ENCODE measurements around the gene ITPR2. TPM values are rescaled to one million over a fixed set of nuclear protein-coding genes. Genes with fewer than 3 reads are reported as not detected.
"Not testable (repeated sequence)": the region's sequence is repeated elsewhere in the genome, so short reads cannot be mapped to it uniquely, and the experiment has no call there.

ITPR2 gene
- polyA plus RNA-seq, 1 of the 3 experiments (the other 2 are of a cell fraction): 2.3 TPM

GRCh38 chr12:26834503-26835060, 1.6 kb upstream of the ITPR2 start:
- H4K20me1 ChIP-seq (ENCODE audit: insufficient read depth); H3K4me2 ChIP-seq; H3K4me3 ChIP-seq (ENCODE audit: low read depth in 2 of 2, low read length in 1 of 2); H3K9me3 ChIP-seq; H3K9ac ChIP-seq; H3K9me2 ChIP-seq; POLR2A ChIA-PET; DNase-seq; H2AFZ ChIP-seq (ENCODE audit: low read depth); H3K27me3 ChIP-seq (ENCODE audit: insufficient read depth); H3K36me3 ChIP-seq (replicated peaks in 1 of 2; ENCODE audit: control insufficient read depth in 1 of 2, insufficient read depth in 2 of 2, low read length in 1 of 2); H3K27ac ChIP-seq (ENCODE audit: low read depth in 2 of 2, low read length in 1 of 2): not testable (repeated sequence)
- Histone ChIP-seq H3F3A (replicated peaks; ENCODE audit: insufficient read depth) (peaks cover 19% of the 10 kb centered on the region), H3K4me1 (ENCODE audit: control insufficient read depth in 1 of 2, insufficient read depth in 2 of 2, low read depth in 1 of 2, low read length in 1 of 2) (peaks cover 5 to 12% of the 10 kb centered on the region in 2 experiments; a peak in 3 of 4 replicates), H3K79me2 (ENCODE audit: insufficient read depth) (peaks cover 21% of the 10 kb centered on the region)
- 93% methylated on average over 7 of the region's 7 CpGs for WGBS (ENCODE audit: low lambda C conversion rate)
- CTCF ChIA-PET: interaction anchor here (1.0 to 4.4 kb wide), 7 partner anchors 8 to 715 kb away, joined by 3 to 27 read pairs (median 16); partner anchors contain the start of gene TM7SF3

- peak; percentile 50 for DNase-seq
- Histone ChIP-seq H3K9ac (peak overlapping the region; percentile 60; the same call in 1 of the 2 replicates), H3K4me1 (ENCODE audit: control insufficient read depth in 1 of 2, insufficient read depth in 2 of 2, low read depth in 1 of 2, low read length in 1 of 2) (peaks cover 5 to 12% of the 10 kb centered on the region in 2 experiments; a peak in 3 of 4 replicates), H3K79me2 (ENCODE audit: insufficient read depth) (peaks cover 28% of the 10 kb centered on the region), H3K36me3 (replicated peaks in 1 of 2; ENCODE audit: control insufficient read depth in 1 of 2, insufficient read depth in 2 of 2, low read length in 1 of 2) (no peaks in the 10 kb centered on the region), H3K4me2 (peak overlapping the region; percentile 81), H3K4me3 (ENCODE audit: low read depth in 2 of 2, low read length in 1 of 2) (peak overlapping the region; percentile 76 to 92), H3K9me3 (no peaks in the 10 kb centered on the region), H3K27me3 (ENCODE audit: insufficient read depth) (no peaks in the 10 kb centered on the region), H3F3A (replicated peaks; ENCODE audit: insufficient read depth) (peaks cover 19% of the 10 kb centered on the region), H4K20me1 (ENCODE audit: insufficient read depth) (no peaks in the 10 kb centered on the region), H2AFZ (ENCODE audit: low read depth) (peak overlapping the region; percentile 96), H3K27ac (ENCODE audit: low read depth in 2 of 2, low read length in 1 of 2) (peak overlapping the region in 1 of 2 experiments; percentile 77; a peak in 1 of 4 replicates), H3K9me2 (no peaks in the 10 kb centered on the region)
- TF ChIP-seq EP300 (IDR thresholded peaks at IDR 0.05; ENCODE audit: borderline replicate concordance in 1 of 2, low read depth in 1 of 2, low read length in 1 of 2): no peak
- no peak for TF ChIP-seq POLR2AphosphoS5 (IDR thresholded peaks at IDR 0.05; ENCODE audit: low read depth, low read length)
- TF ChIP-seq, protein P1, sequence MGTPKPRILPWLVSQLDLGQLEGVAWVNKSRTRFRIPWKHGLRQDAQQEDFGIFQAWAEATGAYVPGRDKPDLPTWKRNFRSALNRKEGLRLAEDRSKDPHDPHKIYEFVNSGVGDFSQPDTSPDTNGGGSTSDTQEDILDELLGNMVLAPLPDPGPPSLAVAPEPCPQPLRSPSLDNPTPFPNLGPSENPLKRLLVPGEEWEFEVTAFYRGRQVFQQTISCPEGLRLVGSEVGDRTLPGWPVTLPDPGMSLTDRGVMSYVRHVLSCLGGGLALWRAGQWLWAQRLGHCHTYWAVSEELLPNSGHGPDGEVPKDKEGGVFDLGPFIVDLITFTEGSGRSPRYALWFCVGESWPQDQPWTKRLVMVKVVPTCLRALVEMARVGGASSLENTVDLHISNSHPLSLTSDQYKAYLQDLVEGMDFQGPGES (IDR thresholded peaks at IDR 0.05; ENCODE audit: low read depth, low read length): no peak
- TF ChIP-seq ELF1 (IDR thresholded peaks at IDR 0.05): no peak
- TF ChIP-seq, protein P2, sequence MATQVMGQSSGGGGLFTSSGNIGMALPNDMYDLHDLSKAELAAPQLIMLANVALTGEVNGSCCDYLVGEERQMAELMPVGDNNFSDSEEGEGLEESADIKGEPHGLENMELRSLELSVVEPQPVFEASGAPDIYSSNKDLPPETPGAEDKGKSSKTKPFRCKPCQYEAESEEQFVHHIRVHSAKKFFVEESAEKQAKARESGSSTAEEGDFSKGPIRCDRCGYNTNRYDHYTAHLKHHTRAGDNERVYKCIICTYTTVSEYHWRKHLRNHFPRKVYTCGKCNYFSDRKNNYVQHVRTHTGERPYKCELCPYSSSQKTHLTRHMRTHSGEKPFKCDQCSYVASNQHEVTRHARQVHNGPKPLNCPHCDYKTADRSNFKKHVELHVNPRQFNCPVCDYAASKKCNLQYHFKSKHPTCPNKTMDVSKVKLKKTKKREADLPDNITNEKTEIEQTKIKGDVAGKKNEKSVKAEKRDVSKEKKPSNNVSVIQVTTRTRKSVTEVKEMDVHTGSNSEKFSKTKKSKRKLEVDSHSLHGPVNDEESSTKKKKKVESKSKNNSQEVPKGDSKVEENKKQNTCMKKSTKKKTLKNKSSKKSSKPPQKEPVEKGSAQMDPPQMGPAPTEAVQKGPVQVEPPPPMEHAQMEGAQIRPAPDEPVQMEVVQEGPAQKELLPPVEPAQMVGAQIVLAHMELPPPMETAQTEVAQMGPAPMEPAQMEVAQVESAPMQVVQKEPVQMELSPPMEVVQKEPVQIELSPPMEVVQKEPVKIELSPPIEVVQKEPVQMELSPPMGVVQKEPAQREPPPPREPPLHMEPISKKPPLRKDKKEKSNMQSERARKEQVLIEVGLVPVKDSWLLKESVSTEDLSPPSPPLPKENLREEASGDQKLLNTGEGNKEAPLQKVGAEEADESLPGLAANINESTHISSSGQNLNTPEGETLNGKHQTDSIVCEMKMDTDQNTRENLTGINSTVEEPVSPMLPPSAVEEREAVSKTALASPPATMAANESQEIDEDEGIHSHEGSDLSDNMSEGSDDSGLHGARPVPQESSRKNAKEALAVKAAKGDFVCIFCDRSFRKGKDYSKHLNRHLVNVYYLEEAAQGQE (IDR thresholded peaks at IDR 0.05; ENCODE audit: low read depth, low read length): no peak
- TF ChIP-seq GABPA (IDR thresholded peaks at IDR 0.05; ENCODE audit: low read depth): no peak
- no peak for TF ChIP-seq PBX3 (IDR thresholded peaks at IDR 0.05)
- no peak for TF ChIP-seq GATA2 (CRISPR knock-in tag; IDR thresholded peaks at IDR 0.05)
- no peak for TF ChIP-seq TAF1 (IDR thresholded peaks at IDR 0.05; ENCODE audit: borderline replicate concordance, low read depth, low read length)
- TF ChIP-seq FOSL2 (IDR thresholded peaks at IDR 0.05; ENCODE audit: borderline replicate concordance, low read depth): no peak
- no peak for TF ChIP-seq JUND (IDR thresholded peaks at IDR 0.05)
- no peak for TF ChIP-seq RFX5 (IDR thresholded peaks at IDR 0.05; ENCODE audit: low read length)
- no peak for TF ChIP-seq TCF12 (IDR thresholded peaks at IDR 0.05)
- TF ChIP-seq YY1 (IDR thresholded peaks at IDR 0.05; ENCODE audit: low read depth): no peak
- TF ChIP-seq NRF1 (IDR thresholded peaks at IDR 0.05; ENCODE audit: low read depth, low read length): no peak
- TF ChIP-seq MXI1 (IDR thresholded peaks at IDR 0.05; ENCODE audit: low read depth, low read length): no peak
- TF ChIP-seq RCOR1 (IDR thresholded peaks at IDR 0.05; ENCODE audit: low read length): no peak
- TF ChIP-seq, protein P3, sequence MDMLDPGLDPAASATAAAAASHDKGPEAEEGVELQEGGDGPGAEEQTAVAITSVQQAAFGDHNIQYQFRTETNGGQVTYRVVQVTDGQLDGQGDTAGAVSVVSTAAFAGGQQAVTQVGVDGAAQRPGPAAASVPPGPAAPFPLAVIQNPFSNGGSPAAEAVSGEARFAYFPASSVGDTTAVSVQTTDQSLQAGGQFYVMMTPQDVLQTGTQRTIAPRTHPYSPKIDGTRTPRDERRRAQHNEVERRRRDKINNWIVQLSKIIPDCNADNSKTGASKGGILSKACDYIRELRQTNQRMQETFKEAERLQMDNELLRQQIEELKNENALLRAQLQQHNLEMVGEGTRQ (IDR thresholded peaks at IDR 0.05; ENCODE audit: borderline replicate concordance, low read depth, low read length): no peak
- no peak for TF ChIP-seq CHD2 (IDR thresholded peaks at IDR 0.05; ENCODE audit: low read length, partially characterized antibody)
- ChIA-PET CTCF (interaction anchor here (0.6 to 4.4 kb wide), 26 partner anchors 9 to 720 kb away, joined by 3 to 27 read pairs (median 6); partner anchors contain the start of gene TM7SF3), POLR2A (interaction anchor here (0.8 to 2.1 kb wide), 6 partner anchors 12 to 179 kb away, joined by 3 to 10 read pairs (median 4); partner anchors contain the start of gene FGFR1OP2)
- WGBS (ENCODE audit: low lambda C conversion rate): 40% methylated on average over 20 of the region's 27 CpGs
Measured at GRCh38 chr12:26833743-26834490, 923 bp upstream of the ITPR2 start.
